ENCODE results near the gene JMJD7.

The JMJD7 gene

GRCh38 chr15:41822957-41823356, 4.9 kb upstream of the JMJD7 start:
- DNase-seq (ENCODE audit: low read depth) = no peak

- DNase-seq (ENCODE audit: low read depth) = no peak
Observed at GRCh38 chr15:41823502-41823901, 4.4 kb upstream of the JMJD7 start.

DNA sequence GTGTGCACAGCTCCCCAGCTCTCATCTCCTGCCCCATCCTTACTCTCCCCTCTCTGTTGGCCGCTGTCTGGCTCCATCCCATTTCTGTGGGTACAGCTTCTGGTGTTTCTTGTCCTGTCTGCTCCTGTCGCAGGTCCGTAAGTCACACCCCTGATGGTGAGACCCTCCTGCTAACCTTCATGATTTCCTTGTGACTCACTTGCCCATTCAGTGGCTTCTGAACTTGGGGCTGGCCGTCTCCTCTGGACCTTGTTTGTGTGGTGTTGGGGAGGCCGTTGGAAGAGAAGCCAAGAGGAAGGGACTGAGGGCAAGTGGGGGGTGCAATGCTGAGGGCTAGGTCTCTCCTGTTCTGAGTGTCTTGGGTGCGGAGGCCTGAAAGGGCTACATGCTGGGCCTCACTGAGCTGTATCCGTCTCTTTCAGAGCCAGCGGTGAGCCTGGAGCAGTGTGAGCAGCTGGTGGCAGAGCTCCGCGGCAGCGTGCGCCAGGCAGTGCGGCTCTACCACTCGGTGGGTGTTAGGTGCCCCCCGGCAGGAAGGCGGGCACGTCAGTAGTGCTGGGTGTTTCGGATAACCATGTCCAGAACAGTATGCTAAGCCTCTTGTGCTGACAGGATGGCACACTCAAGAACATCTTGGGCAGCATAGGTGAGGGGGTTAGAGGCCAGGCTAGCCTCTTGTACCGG, 3.7 kb upstream of the JMJD7 start:
- DNase-seq (ENCODE audit: low read depth) = no peak

DNA sequence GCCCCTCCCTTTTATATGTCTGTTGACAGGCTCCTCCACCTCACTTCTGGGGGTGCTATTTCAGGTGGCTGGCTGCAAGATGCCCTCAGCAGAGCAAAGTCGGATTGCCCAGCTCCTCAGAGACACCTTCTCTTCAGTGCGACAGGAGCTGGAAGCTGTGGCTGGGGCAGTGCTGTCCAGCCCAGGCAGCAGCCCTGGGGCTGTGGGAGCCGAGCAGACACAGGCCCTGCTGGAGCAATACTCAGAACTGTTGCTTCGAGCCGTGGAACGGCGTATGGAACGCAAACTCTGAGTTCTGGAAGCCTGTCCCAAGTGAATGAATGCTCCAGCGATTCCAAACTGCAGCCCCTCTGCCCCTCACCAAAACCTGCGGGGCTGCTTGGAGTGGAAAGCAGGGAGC, 2.7 kb upstream of the JMJD7 start:
- DNase-seq (ENCODE audit: low read depth) = no peak

- no peak for DNase-seq (ENCODE audit: low read depth)
Observed at GRCh38 chr15:41825572-41826535, 2.0 kb upstream of the JMJD7 start.

- DNase-seq (ENCODE audit: low read depth) = peak; percentile 11
Observed at GRCh38 chr15:41827290-41827879, 507 bp upstream of the JMJD7 start.

GRCh38 chr15:41828807-41829141, 882 bp downstream of the JMJD7 start:
- no peak for DNase-seq (ENCODE audit: low read depth)

DNA sequence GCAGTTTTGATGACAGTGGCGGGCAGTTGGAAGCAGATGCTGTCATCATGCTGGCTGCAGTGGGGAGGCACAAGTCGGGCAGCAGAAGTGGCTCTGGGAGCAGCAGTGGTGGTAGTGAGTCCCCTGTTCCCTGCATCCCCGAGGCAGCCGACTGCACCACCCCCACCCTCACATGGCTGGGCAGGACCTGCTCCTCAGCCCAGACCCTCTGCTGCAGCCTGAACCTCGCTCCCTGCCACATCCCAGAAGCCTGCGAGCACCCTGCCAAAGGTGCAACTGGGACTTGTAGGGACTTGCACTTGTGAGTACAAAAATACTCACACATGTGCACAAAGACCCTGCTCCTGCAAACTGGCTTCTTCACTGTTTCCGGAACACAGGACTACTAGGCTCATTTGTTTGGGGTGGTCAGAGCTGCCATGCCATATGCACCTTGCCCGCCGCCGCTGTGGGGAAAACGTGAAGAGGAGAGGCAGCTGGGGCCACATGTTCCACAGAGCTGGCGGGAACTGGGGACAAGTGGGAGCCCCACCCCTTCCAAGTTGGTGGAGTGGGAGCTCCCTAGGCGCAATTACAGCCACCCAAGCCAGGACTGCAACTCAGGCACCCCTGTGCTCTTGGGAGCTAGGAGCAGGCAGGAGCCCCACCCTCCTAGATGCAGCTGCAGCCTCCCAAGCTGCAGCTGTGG, 2.2 kb downstream of the JMJD7 start:
- no peak for DNase-seq (ENCODE audit: low read depth)

- DNase-seq (ENCODE audit: low read depth) = peak; percentile 25
Observed at GRCh38 chr15:41831291-41831690, 3.4 kb downstream of the JMJD7 start.

DNA sequence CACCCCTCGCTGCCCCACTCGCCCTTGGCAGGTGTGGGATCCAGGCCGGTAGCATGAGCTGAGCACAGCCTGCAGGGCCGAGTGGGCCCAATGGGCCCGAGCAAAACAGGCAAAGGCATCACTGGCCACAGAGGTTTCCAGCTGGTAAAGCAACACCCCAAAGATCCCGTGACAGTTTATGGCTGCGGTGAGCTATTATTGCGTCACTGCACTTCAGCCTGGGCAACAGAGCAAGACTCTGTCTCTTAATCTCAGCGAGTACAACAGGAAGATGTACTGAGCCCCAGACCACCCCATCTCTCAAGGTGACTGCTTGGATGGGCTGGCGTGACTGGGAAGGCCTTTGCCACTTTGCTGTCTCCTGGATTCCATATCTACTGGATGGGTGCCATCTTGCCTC, 4.3 kb downstream of the JMJD7 start:
- no peak for DNase-seq (ENCODE audit: low read depth)

GRCh38 chr15:41832875-41833274, 5.0 kb downstream of the JMJD7 start:
- no peak for DNase-seq (ENCODE audit: low read depth)

DNA sequence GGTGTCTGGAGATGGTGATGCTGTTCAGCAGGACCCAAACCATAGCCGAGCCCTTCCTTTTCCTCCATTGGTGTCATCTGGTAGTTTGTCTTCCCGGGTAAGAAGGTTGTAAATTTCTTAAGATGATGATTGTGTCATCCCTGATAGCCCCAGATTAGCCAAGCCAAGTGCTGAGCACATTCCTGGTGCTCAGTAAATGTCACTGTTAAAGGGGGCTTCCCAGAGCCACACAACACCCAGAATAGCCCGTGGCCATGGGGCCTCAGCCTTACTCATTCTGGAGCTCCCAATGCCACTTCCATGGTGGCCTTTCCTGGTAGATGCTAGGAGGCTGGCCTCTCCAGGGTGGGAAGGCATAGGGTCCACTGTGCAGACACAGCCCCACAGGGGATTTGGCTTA, 6.2 kb downstream of the JMJD7 start:
- no peak for DNase-seq (ENCODE audit: low read depth)

GRCh38 chr15:41836073-41836472, 8.2 kb downstream of the JMJD7 start:
- no peak for DNase-seq (ENCODE audit: low read depth)

DNA sequence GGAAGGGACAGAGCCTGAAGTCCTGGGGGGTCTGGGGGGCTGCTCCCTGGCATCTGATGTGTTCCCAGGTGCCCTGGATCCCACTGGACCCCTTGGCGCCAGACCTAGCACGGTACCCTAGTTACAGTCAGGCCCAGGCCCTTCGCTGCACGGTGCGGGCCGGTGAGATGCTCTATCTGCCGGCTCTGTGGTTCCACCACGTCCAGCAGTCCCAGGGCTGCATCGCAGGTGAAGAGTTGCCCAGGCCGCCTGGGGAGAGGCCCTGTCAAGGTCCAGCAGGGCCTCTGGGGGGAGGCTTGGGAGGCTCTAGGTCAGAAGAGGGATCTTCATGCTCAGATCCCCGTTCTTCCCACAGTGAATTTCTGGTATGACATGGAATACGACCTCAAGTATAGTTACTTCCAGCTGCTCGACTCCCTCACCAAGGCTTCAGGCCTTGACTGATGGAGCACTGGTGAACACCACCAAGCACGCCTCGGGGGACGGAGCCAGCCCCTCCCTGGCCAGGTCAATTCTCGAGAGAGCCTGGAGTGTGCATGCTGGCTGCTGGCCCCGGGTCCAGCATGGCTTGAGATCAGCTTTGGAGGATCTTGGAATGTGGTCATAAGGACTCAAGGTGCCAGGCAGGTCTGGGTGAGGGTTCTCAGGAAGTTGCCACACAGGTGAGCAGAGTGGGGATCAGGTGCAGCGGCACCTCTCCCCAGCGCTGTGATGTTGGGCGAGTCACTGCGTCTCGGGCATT, 9.0 kb downstream of the JMJD7 start:
- no peak for DNase-seq (ENCODE audit: low read depth)

GRCh38 chr15:41838400-41838897, 10.6 kb downstream of the JMJD7 start, which contains the start of gene PLA2G4B:
Gene PLA2G4B, plus strand, starts transcription at chr15:41838847. Its CDS starts 67 bp downstream, at chr15:41838914.
- no peak for DNase-seq (ENCODE audit: low read depth)

DNA sequence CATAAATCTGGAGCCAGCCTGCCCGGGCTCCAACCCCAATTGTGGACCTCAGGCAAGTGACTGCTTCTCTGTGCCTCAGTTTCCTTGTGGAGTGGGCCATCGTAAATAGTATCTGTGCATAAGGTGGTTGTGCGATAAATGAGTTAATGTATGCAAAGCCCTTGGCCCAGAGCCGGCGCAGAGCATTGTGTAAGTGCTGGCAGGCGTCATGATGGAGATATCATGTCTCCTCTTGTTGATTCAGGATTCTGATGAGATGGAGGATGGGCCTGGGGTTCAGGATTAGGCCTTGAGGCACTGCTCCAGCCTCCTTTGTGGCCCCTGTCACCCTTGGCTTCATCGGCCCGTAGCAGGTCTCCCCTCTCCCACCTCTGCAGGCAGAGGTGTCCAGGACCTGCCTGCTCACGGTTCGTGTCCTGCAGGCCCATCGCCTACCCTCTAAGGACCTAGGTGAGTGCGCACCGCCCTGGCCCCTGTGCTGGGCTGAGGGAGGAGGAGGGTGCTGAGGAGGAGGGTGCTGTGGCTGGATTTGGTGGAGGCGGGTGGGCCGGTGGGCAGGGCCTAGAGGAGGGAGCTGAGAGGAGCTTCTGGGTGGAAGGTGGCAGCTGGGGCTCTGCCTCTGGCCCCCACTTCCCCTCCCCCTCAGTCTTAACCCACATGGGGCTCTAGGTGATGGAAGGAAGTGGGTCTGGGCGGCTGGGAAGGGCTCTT, 12.0 kb downstream of the JMJD7 start:
- no peak for DNase-seq (ENCODE audit: low read depth)

DNA sequence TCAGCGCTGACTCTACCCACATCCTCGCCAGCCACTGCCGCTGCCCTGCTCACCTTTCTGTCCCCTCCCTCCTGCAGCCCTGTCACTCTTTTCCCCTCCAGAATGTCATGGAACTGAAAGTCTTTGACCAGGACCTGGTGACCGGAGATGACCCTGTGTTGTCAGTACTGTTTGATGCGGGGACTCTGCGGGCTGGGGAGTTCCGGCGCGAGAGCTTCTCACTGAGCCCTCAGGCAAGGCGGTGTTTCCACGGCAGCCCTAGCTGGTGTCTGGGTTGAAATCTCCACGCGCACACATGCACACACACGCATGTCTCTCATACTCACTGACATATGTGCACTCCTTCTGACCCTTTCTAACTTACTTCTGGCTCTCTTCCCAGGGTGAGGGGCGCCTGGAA, 12.8 kb downstream of the JMJD7 start:
- no peak for DNase-seq (ENCODE audit: low read depth)

DNA sequence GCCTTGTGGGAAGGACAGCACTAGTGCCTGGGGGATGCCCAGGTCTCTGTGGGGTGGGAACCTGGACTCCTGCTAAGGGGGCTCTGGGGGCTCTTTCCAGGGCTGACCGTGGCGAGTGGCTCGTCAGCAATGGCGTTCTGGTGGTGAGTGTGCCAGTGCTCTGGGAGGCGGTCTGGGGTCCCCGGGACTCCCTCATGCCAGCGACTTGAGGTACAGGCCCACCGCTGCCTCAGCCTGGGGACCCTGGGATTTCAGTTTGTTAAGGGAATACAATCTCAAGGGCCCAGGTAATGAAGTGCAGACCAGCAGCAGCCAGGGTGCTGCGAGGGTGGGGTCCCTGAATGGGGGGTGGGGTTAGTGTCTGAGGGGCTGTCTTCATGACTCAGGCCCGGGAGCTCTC, 13.2 kb downstream of the JMJD7 start:
- no peak for DNase-seq (ENCODE audit: low read depth)

DNA sequence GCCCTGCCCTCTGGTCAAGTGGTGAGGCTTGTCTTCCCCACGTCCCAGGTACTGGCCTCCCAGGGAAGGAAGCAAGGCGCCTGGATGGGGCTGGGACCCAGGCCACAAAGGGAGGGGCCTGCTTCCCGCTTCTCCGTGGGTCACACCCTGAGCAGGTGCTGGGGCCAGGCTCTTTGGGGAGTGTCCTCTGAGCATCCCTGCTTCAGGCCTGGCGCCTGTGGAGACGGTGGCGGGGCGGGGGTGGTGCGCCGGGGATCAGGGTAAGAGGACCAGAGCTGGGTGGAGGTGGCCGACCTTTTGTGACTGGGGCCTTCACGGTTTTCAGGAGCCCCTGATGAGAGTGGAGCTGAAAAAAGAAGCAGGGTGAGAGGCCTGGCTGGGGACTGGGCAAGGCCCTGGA, 14.3 kb downstream of the JMJD7 start:
- no peak for DNase-seq (ENCODE audit: low read depth)

- DNase-seq (ENCODE audit: low read depth) = no peak
Observed at GRCh38 chr15:41843571-41843970, 15.7 kb downstream of the JMJD7 start.

GRCh38 chr15:41844814-41845213, 16.9 kb downstream of the JMJD7 start:
- no peak for DNase-seq (ENCODE audit: low read depth)

All from activated T-helper 1 cell treated with Interleukin-2 at 50 U/mL for 16 hours (primary cell).